Central memory CD8-positive, alpha-beta T cell (primary cell): ENCODE results near the gene PLXNA2.

Source experiments
- ATAC-seq: fragments of 150-1000 bp; cut with Tn5 transposase; replicated peaks from 2 replicates; pipeline ENCODE4 v1.10.0; 2022; ENCODE audit warnings: mild to moderate bottlenecking, moderate FRiP score, moderate number of reproducible peaks; ENCODE audit not compliant: poor library complexity, severe bottlenecking; ENCODE audit errors: extremely low read depth
- DNase-seq, 2 donors: peaks; one replicate each; pipeline ENCODE4 v3.0.0; 2021; ENCODE audit warnings: low spot score in 2 of 2
- H3K27ac Mint-ChIP-seq: one replicate; pipeline ENCODE4 v1.8.0; 2022; ENCODE audit warnings: low read depth, mild to moderate bottlenecking, moderate library complexity, mixed read lengths
- H3K27me3 Mint-ChIP-seq: one replicate; pipeline ENCODE4 v1.8.0; 2022; ENCODE audit warnings: mixed read lengths
- H3K36me3 Mint-ChIP-seq: one replicate; pipeline ENCODE4 v1.8.0; 2022; ENCODE audit warnings: mild to moderate bottlenecking, moderate library complexity, mixed read lengths; ENCODE audit not compliant: insufficient read depth
- H3K4me1 Mint-ChIP-seq: one replicate; pipeline ENCODE4 v1.8.0; 2022; ENCODE audit warnings: mixed read lengths
- H3K4me3 Mint-ChIP-seq: one replicate; pipeline ENCODE4 v1.8.0; 2022; ENCODE audit warnings: mild to moderate bottlenecking, moderate library complexity, mixed read lengths
- H3K9me3 Mint-ChIP-seq: one replicate; pipeline ENCODE4 v1.8.0; 2022; ENCODE audit warnings: mixed read lengths

The PLXNA2 gene

GRCh38 chr1:208118841-208119606, 125.2 kb downstream of the PLXNA2 start:
- no peaks in the 10 kb centered on the region for H3K36me3 Mint-ChIP-seq
- no peaks in the 10 kb centered on the region for H3K4me1 Mint-ChIP-seq

DNA sequence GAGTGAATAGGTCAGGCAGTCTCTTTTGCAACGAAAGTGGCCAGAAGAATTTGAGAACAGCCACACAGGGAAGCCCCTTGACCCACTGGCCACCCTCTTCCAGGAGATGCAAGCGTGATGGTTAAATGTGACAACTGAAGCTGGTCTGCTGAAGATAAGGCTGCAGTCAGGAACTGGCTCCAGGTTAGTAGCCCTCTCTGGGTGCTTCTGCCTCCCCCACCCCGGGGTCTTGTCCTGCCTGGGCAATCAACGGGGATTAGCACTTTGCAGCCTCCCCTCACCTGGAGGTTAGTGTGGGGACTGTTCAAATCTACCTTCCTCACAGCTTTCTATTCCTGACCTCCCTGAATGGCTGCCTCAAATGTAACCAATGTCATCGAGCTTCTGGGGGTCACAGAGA, 125.9 kb downstream of the PLXNA2 start:
- Mint-ChIP-seq H3K4me3 (no peak overlapping the region), H3K9me3 (no peaks in the 10 kb centered on the region), H3K4me1 (no peaks in the 10 kb centered on the region), H3K27me3 (peaks cover 10% of the 10 kb centered on the region), H3K27ac (no peak overlapping the region), H3K36me3 (no peaks in the 10 kb centered on the region)
- no peak for ATAC-seq
- no peak for DNase-seq

More at GRCh38 chr1:208118841-208119606, 125.2 kb downstream of the PLXNA2 start:
- ATAC-seq: no peak
- DNase-seq: no peak
- Mint-ChIP-seq H3K27ac (no peak overlapping the region), H3K9me3 (no peaks in the 10 kb centered on the region), H3K27me3 (peaks cover 10% of the 10 kb centered on the region), H3K4me3 (no peak overlapping the region)

DNA sequence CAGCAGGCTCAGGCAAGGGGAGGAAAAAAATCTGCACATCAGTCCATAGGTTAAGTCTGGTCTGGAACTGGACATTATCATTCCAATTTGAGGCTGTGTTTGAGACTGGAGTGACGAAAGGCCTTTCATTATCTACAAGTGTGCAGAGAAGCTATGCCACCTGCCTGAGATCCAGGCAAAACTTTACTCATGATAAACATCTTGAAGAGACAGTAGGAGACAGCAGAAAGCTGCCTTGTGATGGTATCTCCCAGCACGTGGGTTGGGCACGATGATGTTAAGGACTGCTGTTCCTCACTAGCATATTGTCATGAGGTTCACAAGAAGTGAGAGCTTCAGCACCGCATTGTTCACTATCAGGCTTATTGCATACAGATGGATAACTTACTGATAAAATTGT, 126.4 kb downstream of the PLXNA2 start:
- Mint-ChIP-seq H3K27ac (no peak overlapping the region), H3K9me3 (no peaks in the 10 kb centered on the region), H3K4me3 (no peak overlapping the region), H3K27me3 (peaks cover 10% of the 10 kb centered on the region), H3K4me1 (no peaks in the 10 kb centered on the region), H3K36me3 (no peaks in the 10 kb centered on the region)
- DNase-seq (no peak), ATAC-seq (no peak)

DNA sequence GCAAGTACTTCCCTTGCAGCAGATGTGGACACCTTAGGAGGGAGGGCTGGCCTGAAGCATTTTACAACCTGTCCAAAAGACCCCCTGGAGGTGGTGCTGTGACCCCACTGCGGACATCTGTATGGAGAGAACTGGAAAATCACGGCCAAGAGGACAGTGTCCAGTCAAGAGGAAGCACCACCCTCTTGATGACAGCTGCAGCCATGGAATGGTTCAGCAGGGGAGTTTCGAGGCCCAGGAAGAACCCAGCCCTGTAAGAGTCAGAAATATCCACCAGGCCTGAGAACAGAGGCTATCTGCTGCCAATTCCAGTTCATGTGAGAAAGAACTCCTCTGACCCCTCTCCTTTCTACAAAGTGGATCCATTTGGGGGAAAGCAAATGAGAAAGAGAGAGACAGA, 126.8 kb downstream of the PLXNA2 start:
- Mint-ChIP-seq H3K27ac (no peak overlapping the region), H3K4me3 (no peak overlapping the region), H3K36me3 (no peaks in the 10 kb centered on the region), H3K4me1 (no peaks in the 10 kb centered on the region), H3K9me3 (no peaks in the 10 kb centered on the region), H3K27me3 (peaks cover 10% of the 10 kb centered on the region)
- ATAC-seq (no peak), DNase-seq (no peak)

- Mint-ChIP-seq H3K27me3 (peaks cover 10% of the 10 kb centered on the region), H3K27ac (no peak overlapping the region)
Measured at GRCh38 chr1:208115924-208116640, 128.1 kb downstream of the PLXNA2 start.

DNA sequence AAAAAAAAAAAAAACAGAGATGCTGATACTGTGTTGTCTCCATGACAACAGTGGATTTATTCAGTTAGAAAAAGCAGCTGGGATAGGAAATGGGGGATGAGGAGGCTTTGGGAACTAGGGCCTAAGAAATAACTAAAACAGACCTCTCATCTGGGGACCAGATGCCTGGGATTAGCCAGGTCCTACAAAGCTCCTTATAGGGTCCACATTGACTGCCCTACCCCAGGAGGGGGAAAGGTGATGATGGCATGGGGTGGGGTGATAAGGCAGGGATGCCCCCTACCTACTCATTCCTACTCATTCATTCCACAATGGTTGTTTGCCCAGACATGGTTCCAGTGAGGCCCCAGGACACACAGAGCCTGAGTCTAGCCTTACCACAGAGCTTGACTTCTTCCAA, 131.2 kb downstream of the PLXNA2 start:
- ATAC-seq (no peak), DNase-seq (no peak)
- no peaks in the 10 kb centered on the region for H3K4me1 Mint-ChIP-seq
- no peak overlapping the region for H3K27ac Mint-ChIP-seq
- no peak overlapping the region for H3K4me3 Mint-ChIP-seq
- peaks cover 10% of the 10 kb centered on the region for H3K27me3 Mint-ChIP-seq
- H3K9me3 Mint-ChIP-seq: no peaks in the 10 kb centered on the region
- H3K36me3 Mint-ChIP-seq: no peaks in the 10 kb centered on the region

More at GRCh38 chr1:208115924-208116640, 128.1 kb downstream of the PLXNA2 start:
- ATAC-seq (no peak), DNase-seq (no peak)
- Mint-ChIP-seq H3K4me3 (no peak overlapping the region), H3K36me3 (no peaks in the 10 kb centered on the region), H3K9me3 (no peaks in the 10 kb centered on the region), H3K4me1 (no peaks in the 10 kb centered on the region)

DNA sequence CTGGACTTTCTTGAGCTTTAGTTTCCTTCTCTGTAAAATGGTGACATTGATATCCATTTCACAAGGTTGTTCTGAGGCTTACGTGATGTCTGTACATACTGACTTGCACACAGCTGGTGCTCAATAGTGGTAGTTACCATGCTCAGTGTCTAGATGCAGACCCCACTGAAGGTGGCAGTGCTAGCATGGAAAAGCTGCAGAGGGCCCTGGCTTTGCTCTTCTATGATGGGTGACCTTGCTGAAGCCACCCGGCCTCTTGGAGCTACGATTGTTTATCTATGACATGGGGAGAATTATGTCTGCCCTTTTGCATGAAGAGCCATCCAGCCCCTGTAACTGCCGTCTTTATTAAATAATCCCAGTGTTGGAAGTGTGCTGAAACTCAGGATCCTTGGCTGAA, 131.8 kb downstream of the PLXNA2 start:
- H3K36me3 Mint-ChIP-seq: no peaks in the 10 kb centered on the region
- H3K9me3 Mint-ChIP-seq: no peaks in the 10 kb centered on the region
- peaks cover 10% of the 10 kb centered on the region for H3K27me3 Mint-ChIP-seq
- no peak for DNase-seq
- H3K27ac Mint-ChIP-seq: no peak overlapping the region
- H3K4me3 Mint-ChIP-seq: no peak overlapping the region
- no peaks in the 10 kb centered on the region for H3K4me1 Mint-ChIP-seq
- ATAC-seq: no peak

DNA sequence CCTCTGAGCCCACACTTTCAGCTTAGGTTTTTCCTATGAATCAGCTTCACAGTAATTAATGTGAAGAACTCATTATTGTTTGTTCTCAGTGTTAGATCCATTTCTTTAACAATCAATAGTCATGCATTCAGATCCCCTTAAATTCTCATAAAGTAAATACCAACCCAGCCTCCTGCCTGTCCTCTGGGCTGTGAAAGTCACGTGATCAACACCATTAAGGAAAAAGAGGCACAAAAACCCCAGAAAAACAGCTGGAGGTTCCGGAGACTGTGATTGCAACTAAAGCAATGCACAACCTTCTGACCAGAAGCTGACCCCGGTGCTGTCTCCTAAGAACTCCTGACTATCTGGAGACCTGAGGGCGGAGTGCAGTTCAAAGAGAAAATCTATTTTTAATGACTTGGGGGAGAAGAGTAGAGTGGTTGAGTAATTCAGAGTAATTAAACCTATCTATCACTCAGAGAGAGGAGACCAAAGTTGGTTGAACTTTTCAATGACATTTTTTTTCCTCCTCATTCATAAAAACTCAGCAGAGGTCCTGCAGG, 132.5 kb downstream of the PLXNA2 start:
- H3K4me1 Mint-ChIP-seq: no peaks in the 10 kb centered on the region
- no peak for ATAC-seq

DNA sequence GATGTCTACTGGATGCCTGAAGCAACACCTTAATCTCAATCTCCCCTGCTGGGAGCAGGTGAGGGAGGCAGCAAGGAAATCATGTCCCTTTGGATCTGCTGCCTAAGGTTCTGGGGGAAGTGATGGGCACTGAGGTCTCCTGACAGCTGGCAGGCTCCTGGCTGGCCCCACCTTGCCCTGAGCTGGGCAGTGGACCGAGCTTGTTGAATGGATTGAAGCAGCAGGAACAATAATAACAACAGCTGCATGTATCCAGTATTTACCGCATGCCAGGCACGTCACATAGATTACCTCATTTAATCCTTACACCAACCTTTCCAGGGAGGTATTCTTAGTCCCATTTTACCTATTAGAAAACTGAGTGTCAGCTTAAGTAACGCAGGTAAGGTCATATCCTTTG, 133.9 kb downstream of the PLXNA2 start:
- H3K36me3 Mint-ChIP-seq: no peaks in the 10 kb centered on the region
- H3K9me3 Mint-ChIP-seq: no peaks in the 10 kb centered on the region
- DNase-seq (no peak), ATAC-seq (no peak)
- H3K27ac Mint-ChIP-seq: no peak overlapping the region
- no peaks in the 10 kb centered on the region for H3K27me3 Mint-ChIP-seq
- H3K4me1 Mint-ChIP-seq: no peaks in the 10 kb centered on the region
- H3K4me3 Mint-ChIP-seq: no peak overlapping the region

More for the DNA sequence above, 132.5 kb downstream of the PLXNA2 start:
- no peaks in the 10 kb centered on the region for H3K9me3 Mint-ChIP-seq
- H3K4me3 Mint-ChIP-seq: no peak overlapping the region
- H3K27me3 Mint-ChIP-seq: peaks cover 6% of the 10 kb centered on the region
- DNase-seq: no peak
- H3K36me3 Mint-ChIP-seq: no peaks in the 10 kb centered on the region
- no peak overlapping the region for H3K27ac Mint-ChIP-seq

- H3K27me3 Mint-ChIP-seq: no peaks in the 10 kb centered on the region
- DNase-seq (no peak), ATAC-seq (no peak)
- no peaks in the 10 kb centered on the region for H3K9me3 Mint-ChIP-seq
- no peaks in the 10 kb centered on the region for H3K36me3 Mint-ChIP-seq
- H3K4me3 Mint-ChIP-seq: no peak overlapping the region
- H3K27ac Mint-ChIP-seq: no peak overlapping the region
- no peaks in the 10 kb centered on the region for H3K4me1 Mint-ChIP-seq
Measured at GRCh38 chr1:208108646-208109330, 135.4 kb downstream of the PLXNA2 start.

- Mint-ChIP-seq H3K9me3 (no peaks in the 10 kb centered on the region), H3K4me3 (no peak overlapping the region), H3K4me1 (no peaks in the 10 kb centered on the region), H3K36me3 (no peaks in the 10 kb centered on the region), H3K27ac (no peak overlapping the region), H3K27me3 (peaks cover 3% of the 10 kb centered on the region)
- DNase-seq (no peak), ATAC-seq (no peak)
Measured at GRCh38 chr1:208108213-208108608, 136.0 kb downstream of the PLXNA2 start.

GRCh38 chr1:208107425-208108212, 136.6 kb downstream of the PLXNA2 start:
- ATAC-seq (no peak), DNase-seq (no peak)
- H3K4me3 Mint-ChIP-seq: no peak overlapping the region
- H3K36me3 Mint-ChIP-seq: no peaks in the 10 kb centered on the region
- peaks cover 9% of the 10 kb centered on the region for H3K27me3 Mint-ChIP-seq
- H3K9me3 Mint-ChIP-seq: no peaks in the 10 kb centered on the region
- no peaks in the 10 kb centered on the region for H3K4me1 Mint-ChIP-seq
- no peak overlapping the region for H3K27ac Mint-ChIP-seq
